WTC11 (cell line): Measurements from ENCODE around the gene EEF1AKMT3. TPM values are rescaled to one million over a fixed set of nuclear protein-coding genes. Genes with fewer than 3 reads are reported as not detected.
A peak's percentile ranks its signal among the peaks of the same experiment; 100 is the strongest.

Experiments used
- ATAC-seq: fragments of 200-7000 bp; cut with Tn5 transposase; 2 replicates; pipeline ENCODE4 v1.10.0; 2021; ENCODE audit warnings: mild to moderate bottlenecking, moderate library complexity
- CTCF ChIA-PET: fragments of 300-600 bp; sonication (Branson Sonifier 250); formaldehyde crosslinking; loops from one replicate; lab custom pipeline; 2021; ENCODE audit warnings: antibody characterized with exemption; lab: Charles Lee
- POLR2A ChIA-PET: fragments of 350-600 bp; sonication (Branson Sonifier 250); formaldehyde crosslinking; loops from one replicate; lab custom pipeline; 2021; ENCODE audit warnings: antibody characterized with exemption; lab: Charles Lee
- DNase-seq: peaks from one replicate; pipeline ENCODE4 v3.0.0; 2021; ENCODE audit warnings: low spot score
- H3K27ac Mint-ChIP-seq: 2 replicates; pipeline ENCODE4 v1.8.0; 2021; ENCODE audit warnings: mixed read lengths
- H3K27me3 Mint-ChIP-seq: 2 replicates; pipeline ENCODE4 v1.8.0; 2021; ENCODE audit warnings: low read depth, mild to moderate bottlenecking, moderate library complexity, mixed read lengths
- H3K36me3 Mint-ChIP-seq: 2 replicates; pipeline ENCODE4 v1.8.0; 2021; ENCODE audit warnings: mixed read lengths
- H3K4me1 Mint-ChIP-seq: 2 replicates; pipeline ENCODE4 v1.8.0; 2022; ENCODE audit warnings: mixed read lengths
- H3K4me3 Mint-ChIP-seq: 2 replicates; pipeline ENCODE4 v1.8.0; 2021; ENCODE audit warnings: mild to moderate bottlenecking, moderate library complexity, mixed read lengths
- H3K9me3 Mint-ChIP-seq: 2 replicates; pipeline ENCODE4 v1.8.0; 2021; ENCODE audit warnings: mixed read lengths
- CREM ChIP-seq: sonication (generic); formaldehyde crosslinking; IDR thresholded peaks from 2 replicates; pipeline ENCODE4 v1.8.1; 2022; ENCODE audit warnings: mild to moderate bottlenecking, missing genetic modification reagents, moderate library complexity
- ETV6 ChIP-seq: sonication (generic); formaldehyde crosslinking; IDR thresholded peaks from 2 replicates; pipeline ENCODE4 v1.8.1; 2022; ENCODE audit warnings: mild to moderate bottlenecking, missing genetic modification reagents
- NFE2L1 ChIP-seq: sonication (generic); formaldehyde crosslinking; IDR thresholded peaks from 2 replicates; pipeline ENCODE4 v1.8.1; 2023; ENCODE audit warnings: missing genetic modification reagents
- SMAD4 ChIP-seq: sonication (generic); formaldehyde crosslinking; IDR thresholded peaks from 2 replicates; pipeline ENCODE4 v1.8.0; 2022; ENCODE audit warnings: mild to moderate bottlenecking, missing genetic modification reagents
- SP1 ChIP-seq: sonication (generic); formaldehyde crosslinking; conservative IDR thresholded peaks from 2 replicates; pipeline ENCODE4 v1.8.1; 2022; ENCODE audit warnings: missing genetic modification reagents
- TCF7 ChIP-seq: sonication (generic); formaldehyde crosslinking; IDR thresholded peaks from 2 replicates; pipeline ENCODE4 v1.8.0; 2022; ENCODE audit warnings: mild to moderate bottlenecking, low read depth, missing genetic modification reagents, moderate library complexity
- TP53 ChIP-seq: sonication (generic); formaldehyde crosslinking; IDR thresholded peaks from 2 replicates; pipeline ENCODE4 v1.8.1; 2023; ENCODE audit warnings: mild to moderate bottlenecking, missing genetic modification reagents
- ZNF121 ChIP-seq: sonication (generic); formaldehyde crosslinking; IDR thresholded peaks from 2 replicates; pipeline ENCODE4 v1.8.0; 2023; ENCODE audit warnings: missing genetic modification reagents
- ZNF219 ChIP-seq: sonication (generic); formaldehyde crosslinking; IDR thresholded peaks from 2 replicates; pipeline ENCODE4 v1.8.0; 2023; ENCODE audit warnings: missing genetic modification reagents, mild to moderate bottlenecking, borderline replicate concordance
- total RNA-seq: library from RNA; stranded (reverse); gene quantifications from 3 replicates; pipeline ENCODE4 v1.2.3, GENCODE V29; 2021
- TF ChIP-seq, protein P1 (sequence below): fragments of 200-600 bp; IDR thresholded peaks from 2 replicates; pipeline ENCODE4 v1.8.0; 2022; ENCODE audit warnings: antibody characterized with exemption
- TF ChIP-seq, protein P2 (sequence below): sonication (generic); formaldehyde crosslinking; IDR thresholded peaks from 2 replicates; pipeline ENCODE4 v1.8.1; 2022; ENCODE audit warnings: low read depth, missing genetic modification reagents, borderline replicate concordance
- TF ChIP-seq, protein P3 (sequence below): sonication (generic); formaldehyde crosslinking; IDR thresholded peaks from 2 replicates; pipeline ENCODE4 v1.8.0; 2022; ENCODE audit warnings: missing genetic modification reagents
- TF ChIP-seq, protein P4 (sequence below): sonication (generic); formaldehyde crosslinking; IDR thresholded peaks from 2 replicates; pipeline ENCODE4 v1.8.1; 2023; ENCODE audit warnings: mild to moderate bottlenecking, missing genetic modification reagents, borderline replicate concordance
- TF ChIP-seq, protein P5 (sequence below): sonication (generic); formaldehyde crosslinking; IDR thresholded peaks from 2 replicates; pipeline ENCODE4 v1.8.1; 2023; ENCODE audit warnings: mild to moderate bottlenecking, missing genetic modification reagents, moderate library complexity
- TF ChIP-seq, protein P6 (sequence below): sonication (generic); formaldehyde crosslinking; IDR thresholded peaks from 2 replicates; pipeline ENCODE4 v1.8.1; 2023; ENCODE audit warnings: mild to moderate bottlenecking, moderate library complexity, missing genetic modification reagents

The EEF1AKMT3 gene
- total RNA-seq, 1 experiment from 2014 or later = 3.2 TPM

DNA sequence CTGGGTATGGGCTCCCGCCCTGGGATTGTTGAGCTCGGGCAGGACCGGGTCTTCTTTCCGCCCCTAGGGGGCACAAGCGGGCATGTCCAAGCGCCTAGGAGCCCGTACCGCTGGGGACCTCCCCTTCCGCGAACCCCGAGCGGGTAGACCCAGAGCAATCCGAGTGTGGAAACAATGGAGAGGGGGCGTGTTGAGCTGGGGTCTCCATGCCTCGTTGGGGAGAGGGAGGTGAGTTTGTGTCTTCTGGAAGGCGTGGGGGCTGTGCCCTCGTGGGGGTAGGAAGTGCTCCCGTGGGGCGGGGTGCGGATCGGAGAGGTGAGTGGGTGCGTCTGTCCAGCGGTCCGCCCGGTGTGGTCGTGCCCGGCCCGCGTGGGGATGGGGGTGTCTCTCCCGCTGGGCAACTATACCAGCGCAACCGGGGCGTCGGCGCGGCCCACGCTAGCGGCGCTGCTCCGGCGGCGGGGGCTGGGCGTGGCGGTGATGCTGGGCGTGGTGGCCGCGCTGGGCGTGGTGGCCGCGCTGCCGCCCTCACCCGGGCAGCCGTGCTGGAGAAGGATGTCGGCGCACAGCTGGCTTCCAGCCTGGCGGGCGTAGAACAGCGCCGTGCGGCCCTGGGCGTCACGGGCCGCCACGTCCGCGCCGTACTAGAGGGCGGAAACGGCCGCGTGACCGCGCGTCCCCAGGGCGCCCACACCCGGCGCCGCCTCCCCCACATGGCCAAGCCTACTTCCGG lies 46.1 kb upstream of the EEF1AKMT3 start:
- H3K27ac Mint-ChIP-seq = no peak overlapping the region
- peak; percentile 89 for ATAC-seq
- POLR2A ChIA-PET = interaction anchor here (0.7 to 1.1 kb wide), 3 partner anchors 9 to 11 kb away, joined by 3 to 6 read pairs (median 5); no protein-coding TSS in a partner anchor
- peaks cover 87% of the 10 kb centered on the region for H3K27me3 Mint-ChIP-seq
- no peak for TF ChIP-seq ZNF219 (CRISPR knock-in tag)
- TF ChIP-seq, protein P1, sequence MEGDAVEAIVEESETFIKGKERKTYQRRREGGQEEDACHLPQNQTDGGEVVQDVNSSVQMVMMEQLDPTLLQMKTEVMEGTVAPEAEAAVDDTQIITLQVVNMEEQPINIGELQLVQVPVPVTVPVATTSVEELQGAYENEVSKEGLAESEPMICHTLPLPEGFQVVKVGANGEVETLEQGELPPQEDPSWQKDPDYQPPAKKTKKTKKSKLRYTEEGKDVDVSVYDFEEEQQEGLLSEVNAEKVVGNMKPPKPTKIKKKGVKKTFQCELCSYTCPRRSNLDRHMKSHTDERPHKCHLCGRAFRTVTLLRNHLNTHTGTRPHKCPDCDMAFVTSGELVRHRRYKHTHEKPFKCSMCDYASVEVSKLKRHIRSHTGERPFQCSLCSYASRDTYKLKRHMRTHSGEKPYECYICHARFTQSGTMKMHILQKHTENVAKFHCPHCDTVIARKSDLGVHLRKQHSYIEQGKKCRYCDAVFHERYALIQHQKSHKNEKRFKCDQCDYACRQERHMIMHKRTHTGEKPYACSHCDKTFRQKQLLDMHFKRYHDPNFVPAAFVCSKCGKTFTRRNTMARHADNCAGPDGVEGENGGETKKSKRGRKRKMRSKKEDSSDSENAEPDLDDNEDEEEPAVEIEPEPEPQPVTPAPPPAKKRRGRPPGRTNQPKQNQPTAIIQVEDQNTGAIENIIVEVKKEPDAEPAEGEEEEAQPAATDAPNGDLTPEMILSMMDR = peak; percentile 40; the same call in 1 of the 2 replicates
- no peak for TF ChIP-seq SMAD4
- no peak for TF ChIP-seq ZNF121 (CRISPR knock-in tag)
- TF ChIP-seq, protein P2, sequence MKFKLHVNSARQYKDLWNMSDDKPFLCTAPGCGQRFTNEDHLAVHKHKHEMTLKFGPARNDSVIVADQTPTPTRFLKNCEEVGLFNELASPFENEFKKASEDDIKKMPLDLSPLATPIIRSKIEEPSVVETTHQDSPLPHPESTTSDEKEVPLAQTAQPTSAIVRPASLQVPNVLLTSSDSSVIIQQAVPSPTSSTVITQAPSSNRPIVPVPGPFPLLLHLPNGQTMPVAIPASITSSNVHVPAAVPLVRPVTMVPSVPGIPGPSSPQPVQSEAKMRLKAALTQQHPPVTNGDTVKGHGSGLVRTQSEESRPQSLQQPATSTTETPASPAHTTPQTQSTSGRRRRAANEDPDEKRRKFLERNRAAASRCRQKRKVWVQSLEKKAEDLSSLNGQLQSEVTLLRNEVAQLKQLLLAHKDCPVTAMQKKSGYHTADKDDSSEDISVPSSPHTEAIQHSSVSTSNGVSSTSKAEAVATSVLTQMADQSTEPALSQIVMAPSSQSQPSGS = no peak
- TF ChIP-seq, protein P3, sequence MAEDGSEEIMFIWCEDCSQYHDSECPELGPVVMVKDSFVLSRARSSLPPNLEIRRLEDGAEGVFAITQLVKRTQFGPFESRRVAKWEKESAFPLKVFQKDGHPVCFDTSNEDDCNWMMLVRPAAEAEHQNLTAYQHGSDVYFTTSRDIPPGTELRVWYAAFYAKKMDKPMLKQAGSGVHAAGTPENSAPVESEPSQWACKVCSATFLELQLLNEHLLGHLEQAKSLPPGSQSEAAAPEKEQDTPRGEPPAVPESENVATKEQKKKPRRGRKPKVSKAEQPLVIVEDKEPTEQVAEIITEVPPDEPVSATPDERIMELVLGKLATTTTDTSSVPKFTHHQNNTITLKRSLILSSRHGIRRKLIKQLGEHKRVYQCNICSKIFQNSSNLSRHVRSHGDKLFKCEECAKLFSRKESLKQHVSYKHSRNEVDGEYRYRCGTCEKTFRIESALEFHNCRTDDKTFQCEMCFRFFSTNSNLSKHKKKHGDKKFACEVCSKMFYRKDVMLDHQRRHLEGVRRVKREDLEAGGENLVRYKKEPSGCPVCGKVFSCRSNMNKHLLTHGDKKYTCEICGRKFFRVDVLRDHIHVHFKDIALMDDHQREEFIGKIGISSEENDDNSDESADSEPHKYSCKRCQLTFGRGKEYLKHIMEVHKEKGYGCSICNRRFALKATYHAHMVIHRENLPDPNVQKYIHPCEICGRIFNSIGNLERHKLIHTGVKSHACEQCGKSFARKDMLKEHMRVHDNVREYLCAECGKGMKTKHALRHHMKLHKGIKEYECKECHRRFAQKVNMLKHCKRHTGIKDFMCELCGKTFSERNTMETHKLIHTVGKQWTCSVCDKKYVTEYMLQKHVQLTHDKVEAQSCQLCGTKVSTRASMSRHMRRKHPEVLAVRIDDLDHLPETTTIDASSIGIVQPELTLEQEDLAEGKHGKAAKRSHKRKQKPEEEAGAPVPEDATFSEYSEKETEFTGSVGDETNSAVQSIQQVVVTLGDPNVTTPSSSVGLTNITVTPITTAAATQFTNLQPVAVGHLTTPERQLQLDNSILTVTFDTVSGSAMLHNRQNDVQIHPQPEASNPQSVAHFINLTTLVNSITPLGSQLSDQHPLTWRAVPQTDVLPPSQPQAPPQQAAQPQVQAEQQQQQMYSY (CRISPR knock-in tag) = peak; percentile 11; the same call in 1 of the 2 replicates
- TF ChIP-seq, protein P4, sequence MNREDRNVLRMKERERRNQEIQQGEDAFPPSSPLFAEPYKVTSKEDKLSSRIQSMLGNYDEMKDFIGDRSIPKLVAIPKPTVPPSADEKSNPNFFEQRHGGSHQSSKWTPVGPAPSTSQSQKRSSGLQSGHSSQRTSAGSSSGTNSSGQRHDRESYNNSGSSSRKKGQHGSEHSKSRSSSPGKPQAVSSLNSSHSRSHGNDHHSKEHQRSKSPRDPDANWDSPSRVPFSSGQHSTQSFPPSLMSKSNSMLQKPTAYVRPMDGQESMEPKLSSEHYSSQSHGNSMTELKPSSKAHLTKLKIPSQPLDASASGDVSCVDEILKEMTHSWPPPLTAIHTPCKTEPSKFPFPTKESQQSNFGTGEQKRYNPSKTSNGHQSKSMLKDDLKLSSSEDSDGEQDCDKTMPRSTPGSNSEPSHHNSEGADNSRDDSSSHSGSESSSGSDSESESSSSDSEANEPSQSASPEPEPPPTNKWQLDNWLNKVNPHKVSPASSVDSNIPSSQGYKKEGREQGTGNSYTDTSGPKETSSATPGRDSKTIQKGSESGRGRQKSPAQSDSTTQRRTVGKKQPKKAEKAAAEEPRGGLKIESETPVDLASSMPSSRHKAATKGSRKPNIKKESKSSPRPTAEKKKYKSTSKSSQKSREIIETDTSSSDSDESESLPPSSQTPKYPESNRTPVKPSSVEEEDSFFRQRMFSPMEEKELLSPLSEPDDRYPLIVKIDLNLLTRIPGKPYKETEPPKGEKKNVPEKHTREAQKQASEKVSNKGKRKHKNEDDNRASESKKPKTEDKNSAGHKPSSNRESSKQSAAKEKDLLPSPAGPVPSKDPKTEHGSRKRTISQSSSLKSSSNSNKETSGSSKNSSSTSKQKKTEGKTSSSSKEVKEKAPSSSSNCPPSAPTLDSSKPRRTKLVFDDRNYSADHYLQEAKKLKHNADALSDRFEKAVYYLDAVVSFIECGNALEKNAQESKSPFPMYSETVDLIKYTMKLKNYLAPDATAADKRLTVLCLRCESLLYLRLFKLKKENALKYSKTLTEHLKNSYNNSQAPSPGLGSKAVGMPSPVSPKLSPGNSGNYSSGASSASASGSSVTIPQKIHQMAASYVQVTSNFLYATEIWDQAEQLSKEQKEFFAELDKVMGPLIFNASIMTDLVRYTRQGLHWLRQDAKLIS (CRISPR knock-in tag) = 0 out of 2 replicates have a peak, but pooled peaks have one; percentile 62
- TF ChIP-seq CREM (CRISPR knock-in tag) = 0 out of 2 replicates have a peak, but pooled peaks have one; percentile 25
- TF ChIP-seq, protein P5, sequence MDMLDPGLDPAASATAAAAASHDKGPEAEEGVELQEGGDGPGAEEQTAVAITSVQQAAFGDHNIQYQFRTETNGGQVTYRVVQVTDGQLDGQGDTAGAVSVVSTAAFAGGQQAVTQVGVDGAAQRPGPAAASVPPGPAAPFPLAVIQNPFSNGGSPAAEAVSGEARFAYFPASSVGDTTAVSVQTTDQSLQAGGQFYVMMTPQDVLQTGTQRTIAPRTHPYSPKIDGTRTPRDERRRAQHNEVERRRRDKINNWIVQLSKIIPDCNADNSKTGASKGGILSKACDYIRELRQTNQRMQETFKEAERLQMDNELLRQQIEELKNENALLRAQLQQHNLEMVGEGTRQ (CRISPR knock-in tag) = no peak
- TF ChIP-seq, protein P6, sequence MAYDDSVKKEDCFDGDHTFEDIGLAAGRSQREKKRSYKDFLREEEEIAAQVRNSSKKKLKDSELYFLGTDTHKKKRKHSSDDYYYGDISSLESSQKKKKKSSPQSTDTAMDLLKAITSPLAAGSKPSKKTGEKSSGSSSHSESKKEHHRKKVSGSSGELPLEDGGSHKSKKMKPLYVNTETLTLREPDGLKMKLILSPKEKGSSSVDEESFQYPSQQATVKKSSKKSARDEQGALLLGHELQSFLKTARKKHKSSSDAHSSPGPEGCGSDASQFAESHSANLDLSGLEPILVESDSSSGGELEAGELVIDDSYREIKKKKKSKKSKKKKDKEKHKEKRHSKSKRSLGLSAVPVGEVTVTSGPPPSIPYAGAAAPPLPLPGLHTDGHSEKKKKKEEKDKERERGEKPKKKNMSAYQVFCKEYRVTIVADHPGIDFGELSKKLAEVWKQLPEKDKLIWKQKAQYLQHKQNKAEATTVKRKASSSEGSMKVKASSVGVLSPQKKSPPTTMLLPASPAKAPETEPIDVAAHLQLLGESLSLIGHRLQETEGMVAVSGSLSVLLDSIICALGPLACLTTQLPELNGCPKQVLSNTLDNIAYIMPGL (CRISPR knock-in tag) = peak; percentile 56; the same call in 1 of the 2 replicates
- TF ChIP-seq NFE2L1 = no peak; the same call in 1 of the 2 replicates
- TF ChIP-seq TCF7 (CRISPR knock-in tag) = no peak
- no peak for TF ChIP-seq TP53 (CRISPR knock-in tag)
- TF ChIP-seq SP1 (CRISPR knock-in tag) = peak; percentile 61; the same call in 1 of the 2 replicates
- peak; percentile 73 for TF ChIP-seq ETV6 (CRISPR knock-in tag)
- H3K9me3 Mint-ChIP-seq = no peaks in the 10 kb centered on the region
- no peaks in the 10 kb centered on the region for H3K36me3 Mint-ChIP-seq
- CTCF ChIA-PET = interaction anchor here (0.5 to 5.8 kb wide), 37 partner anchors 10 to 391 kb away, joined by 3 to 146 read pairs (median 5); partner anchors contain the start of genes AGAP2, ARHGEF25, ATP23 and B4GALNT1
- DNase-seq = peak; percentile 92
- H3K4me3 Mint-ChIP-seq = peak overlapping the region; percentile 94
- H3K4me1 Mint-ChIP-seq = peaks cover 15% of the 10 kb centered on the region
